Left kidney (tissue), 2 donors: ENCODE measurements around the gene PTPN21. TPM values are rescaled to one million over a fixed set of nuclear protein-coding genes. Genes with fewer than 3 reads are reported as not detected.

ENCODE experiments used
- DNase-seq: peaks from one replicate; pipeline ENCODE4 v3.0.0-alpha.2; 2013
- polyA plus RNA-seq: library from polyadenylated mRNA; unstranded; fragments of 120-200 nt; gene quantifications from one replicate; pipeline ENCODE4 v1.2.1, GENCODE V29; 2013; ENCODE audit not compliant: insufficient read length

PTPN21 gene
- polyA plus RNA-seq, 1 donor, result 40.8 TPM

- no peak for DNase-seq
Observed at GRCh38 chr14:88470542-88471440, 84.0 kb downstream of the PTPN21 start.

- DNase-seq, result no peak
Observed at GRCh38 chr14:88468406-88468805, 86.4 kb downstream of the PTPN21 start.

GRCh38 chr14:88463318-88463717 lies 91.5 kb downstream of the PTPN21 start:
- DNase-seq, result no peak

- no peak for DNase-seq
Observed at GRCh38 chr14:88454886-88455285, 99.9 kb downstream of the PTPN21 start.

- no peak for DNase-seq
Observed at GRCh38 chr14:88452231-88452630, 102.6 kb downstream of the PTPN21 start.

GRCh38 chr14:88439088-88439487 lies 115.7 kb downstream of the PTPN21 start:
- DNase-seq, result no peak

- DNase-seq, result no peak
Observed at GRCh38 chr14:88437658-88438057, 117.1 kb downstream of the PTPN21 start.

- DNase-seq, result no peak
Observed at GRCh38 chr14:88430976-88431375, 123.8 kb downstream of the PTPN21 start.

GRCh38 chr14:88426271-88426670 lies 128.5 kb downstream of the PTPN21 start:
- no peak for DNase-seq

- no peak for DNase-seq
Observed at GRCh38 chr14:88424573-88424972, 130.2 kb downstream of the PTPN21 start.

- no peak for DNase-seq
Observed at GRCh38 chr14:88422919-88423650, 131.7 kb downstream of the PTPN21 start.

- no peak for DNase-seq
Observed at GRCh38 chr14:88422047-88422446, 132.8 kb downstream of the PTPN21 start.

- DNase-seq, result no peak
Observed at GRCh38 chr14:88421286-88421685, 133.5 kb downstream of the PTPN21 start.

- no peak for DNase-seq
Observed at GRCh38 chr14:88420187-88420586, 134.6 kb downstream of the PTPN21 start.

GRCh38 chr14:88417594-88417993 lies 137.2 kb downstream of the PTPN21 start:
- DNase-seq, result no peak

Other genes starting within 250 kb of the PTPN21 start
- gene KCNK10, start 231.7 kb downstream of the PTPN21 start, polyA plus RNA-seq, result 0.27 TPM
- gene SPATA7, start 169.3 kb downstream of the PTPN21 start, polyA plus RNA-seq, result 31.2 TPM
- gene ZC3H14, start 8.0 kb upstream of the PTPN21 start, polyA plus RNA-seq, result 116 TPM
- 2.5 TPM for gene EML5, start 237.9 kb upstream of the PTPN21 start, polyA plus RNA-seq